ES-I3 (cell line): ENCODE results near the gene STRBP.
"Not testable (repeated sequence)": the region's sequence is repeated elsewhere in the genome, so short reads cannot be mapped to it uniquely, and the experiment has no call there.

Source experiments
- H3K36me3 ChIP-seq: 2 replicates; pipeline ENCODE4 v1.6.1; 2013; ENCODE audit warnings: mild to moderate bottlenecking, low read length, control low read depth, moderate library complexity; ENCODE audit not compliant: insufficient read depth
- H3K4me1 ChIP-seq: 2 replicates; pipeline ENCODE4 v1.6.1; 2013; ENCODE audit warnings: mild to moderate bottlenecking, control low read depth, low read length; ENCODE audit not compliant: insufficient read depth
- H3K9ac ChIP-seq: 2 replicates; pipeline ENCODE4 v1.6.1; 2013; ENCODE audit warnings: low read depth, mild to moderate bottlenecking, low read length, moderate library complexity
- H3K9me3 ChIP-seq: 2 replicates; pipeline ENCODE4 v1.6.1; 2013; ENCODE audit warnings: mild to moderate bottlenecking, low read length, moderate library complexity; ENCODE audit not compliant: control insufficient read depth, insufficient read depth

STRBP gene

DNA sequence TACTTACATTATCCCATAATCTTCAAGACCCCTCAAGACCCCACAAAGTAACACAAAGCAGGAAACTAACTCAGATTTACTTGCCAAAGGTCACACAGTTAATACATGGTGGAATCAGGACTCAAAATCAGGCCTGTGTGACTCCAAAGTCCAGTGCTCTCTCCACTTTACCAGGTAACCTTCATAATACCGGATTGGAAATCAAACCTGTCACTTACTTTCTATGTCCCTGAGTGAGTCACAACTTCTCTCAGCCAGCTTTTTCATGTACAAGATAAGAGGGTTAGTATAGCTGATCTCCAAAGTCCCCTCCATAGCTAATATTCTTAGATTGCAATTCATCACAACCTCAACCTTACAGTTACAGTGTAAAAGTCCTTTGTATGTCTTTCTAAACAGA, 17.1 kb downstream of the STRBP start:
- Histone ChIP-seq H3K9ac (no peak overlapping the region), H3K36me3 (no peaks in the 10 kb centered on the region), H3K9me3 (no peaks in the 10 kb centered on the region), H3K4me1 (peaks cover 7% of the 10 kb centered on the region; the same call in 1 of the 2 replicates)

DNA sequence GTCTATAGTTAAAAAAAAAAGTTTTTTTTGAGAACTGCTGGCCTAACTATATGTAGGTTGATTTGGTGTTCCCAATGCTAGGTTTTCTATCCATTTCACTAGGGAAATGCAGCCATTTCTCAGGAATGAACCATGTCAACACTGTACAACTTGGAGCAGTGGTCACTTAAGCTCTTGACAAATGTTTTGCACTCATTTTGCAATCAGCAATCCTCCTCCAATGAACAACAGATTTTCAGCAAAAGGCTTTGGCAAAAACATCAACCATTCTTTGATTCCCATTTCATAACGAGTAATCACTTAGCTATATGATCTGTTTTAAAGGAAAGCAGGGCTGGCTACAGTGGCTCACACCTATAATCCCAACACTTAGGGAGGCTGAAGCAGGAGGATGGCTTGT, 17.9 kb downstream of the STRBP start:
- no peaks in the 10 kb centered on the region for H3K9me3 ChIP-seq
- H3K36me3 ChIP-seq: no peaks in the 10 kb centered on the region
- H3K4me1 ChIP-seq: peaks cover 10% of the 10 kb centered on the region; the same call in 1 of the 2 replicates
- no peak overlapping the region for H3K9ac ChIP-seq

DNA sequence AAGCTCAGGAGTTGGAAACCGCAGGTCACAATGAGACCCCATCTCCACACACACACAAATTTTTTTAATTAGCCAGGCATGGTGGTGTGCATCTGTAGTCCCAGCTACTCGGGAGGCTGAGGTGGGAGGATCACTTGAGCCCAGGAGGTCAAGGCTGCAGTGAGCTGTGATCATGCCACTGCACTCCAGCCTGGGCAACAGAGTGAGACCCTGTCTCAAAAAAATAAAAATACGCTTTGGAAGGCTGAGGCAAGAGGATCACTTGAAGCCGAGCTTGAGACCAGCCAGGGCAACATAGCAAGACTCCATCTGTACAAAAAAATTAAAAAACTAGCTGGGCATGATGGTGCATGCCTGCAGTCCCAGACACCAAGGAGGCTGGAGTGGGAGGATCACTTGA, 19.2 kb downstream of the STRBP start:
- H3K4me1 ChIP-seq, H3K36me3 ChIP-seq, H3K9ac ChIP-seq, H3K9me3 ChIP-seq: not testable (repeated sequence)

DNA sequence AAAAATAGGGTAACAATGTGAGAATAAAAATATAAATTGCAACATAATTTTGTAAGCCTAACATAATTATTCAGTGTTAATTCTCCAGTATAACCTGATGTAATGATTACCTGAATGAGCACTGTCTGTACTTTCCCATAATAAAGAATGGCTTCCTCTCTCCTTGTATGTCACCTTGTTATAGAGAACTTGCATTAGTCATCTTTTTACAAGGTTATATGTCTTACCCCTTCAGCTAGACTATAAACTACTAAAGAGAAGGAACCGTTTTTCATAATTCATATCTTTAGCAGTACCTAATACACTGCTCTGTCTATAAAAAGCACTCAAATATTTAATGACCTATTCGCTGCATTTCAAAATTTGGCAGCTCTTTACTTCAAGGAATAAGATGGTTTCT, 19.8 kb downstream of the STRBP start:
- no peaks in the 10 kb centered on the region for H3K36me3 ChIP-seq
- no peak overlapping the region for H3K9ac ChIP-seq
- peaks cover 10% of the 10 kb centered on the region; the same call in 1 of the 2 replicates for H3K4me1 ChIP-seq
- no peaks in the 10 kb centered on the region for H3K9me3 ChIP-seq

DNA sequence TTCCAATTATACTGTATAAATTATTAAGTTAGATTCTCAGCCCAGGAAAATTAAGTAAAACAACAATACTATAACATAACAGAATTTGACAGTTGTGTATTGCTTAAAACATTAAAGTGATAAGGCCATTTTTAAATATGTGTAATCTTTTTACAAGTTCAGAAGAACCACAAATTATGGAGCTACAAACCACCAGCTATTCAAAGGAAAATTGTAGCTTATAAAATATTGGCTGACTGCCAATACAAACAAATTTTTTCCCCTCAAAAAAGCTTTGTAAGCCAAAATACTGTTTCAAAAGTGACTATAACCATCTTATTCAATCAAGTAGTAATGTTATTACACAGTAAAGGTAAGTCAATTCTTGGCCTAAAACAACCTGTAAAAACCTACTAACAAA, 21.9 kb downstream of the STRBP start:
- Histone ChIP-seq H3K9ac (no peak overlapping the region), H3K9me3 (no peaks in the 10 kb centered on the region), H3K36me3 (no peaks in the 10 kb centered on the region)

DNA sequence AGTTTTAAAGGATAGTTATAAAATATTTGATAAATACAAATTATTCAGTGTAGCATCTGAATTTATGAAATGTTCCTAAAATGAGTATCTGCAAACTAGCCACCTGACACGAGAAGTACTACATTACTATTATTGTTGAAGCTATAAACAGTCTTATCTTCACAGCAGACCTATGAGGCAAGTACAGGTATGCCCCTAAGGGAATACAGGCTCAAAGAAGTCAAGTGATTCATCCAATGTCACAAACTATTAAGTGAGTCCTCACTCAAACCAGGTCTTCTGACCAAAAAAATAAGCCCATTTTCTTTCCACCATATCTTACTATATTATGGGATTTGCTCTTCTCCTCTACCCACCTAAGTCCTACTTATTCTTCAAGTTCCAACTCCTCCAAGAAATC, 28.7 kb downstream of the STRBP start:
- no peaks in the 10 kb centered on the region for H3K9me3 ChIP-seq
- H3K4me1 ChIP-seq: peaks cover 13% of the 10 kb centered on the region
- no peak overlapping the region for H3K9ac ChIP-seq
- no peaks in the 10 kb centered on the region for H3K36me3 ChIP-seq

More for the DNA sequence above, 21.9 kb downstream of the STRBP start:
- H3K4me1 ChIP-seq: peaks cover 10% of the 10 kb centered on the region

DNA sequence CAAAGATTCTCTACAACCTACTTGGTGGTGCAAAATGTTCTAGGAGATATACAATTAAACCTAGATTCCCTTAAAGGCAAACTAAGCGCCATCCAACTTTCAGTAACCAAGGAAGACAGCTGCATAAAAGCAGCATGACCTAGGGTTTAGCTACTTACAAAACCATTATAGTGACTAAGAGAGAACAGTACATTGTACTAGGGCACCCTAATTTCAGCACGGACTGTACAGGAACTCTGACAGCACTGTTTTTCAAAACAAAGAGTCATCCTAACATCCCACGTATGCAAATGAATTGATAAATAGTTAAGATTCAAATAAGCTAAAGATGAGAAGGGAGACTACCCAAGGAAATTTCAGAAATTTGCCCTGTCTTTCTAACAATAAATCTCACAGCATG, 30.0 kb downstream of the STRBP start:
- H3K9ac ChIP-seq: no peak overlapping the region
- H3K9me3 ChIP-seq: no peaks in the 10 kb centered on the region
- no peaks in the 10 kb centered on the region for H3K36me3 ChIP-seq
- H3K4me1 ChIP-seq: peaks cover 13% of the 10 kb centered on the region

DNA sequence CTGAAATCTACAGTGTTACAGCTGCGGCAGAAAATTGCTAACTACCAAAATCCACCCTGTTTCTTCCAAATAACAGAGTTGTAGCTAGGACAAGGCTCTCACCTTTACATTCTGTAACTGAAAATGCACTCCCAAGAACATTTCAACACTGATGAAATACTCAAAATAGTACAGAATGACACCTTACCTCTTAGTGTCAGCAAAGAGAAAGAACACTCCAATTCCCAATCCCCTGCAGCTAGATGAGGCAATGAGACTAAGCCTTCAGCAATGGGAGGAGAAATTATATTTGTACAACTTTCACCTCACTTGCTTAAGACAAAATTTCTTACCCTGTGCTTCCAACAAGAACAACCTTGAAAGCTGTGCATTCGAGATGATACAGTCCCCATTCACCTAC, 31.2 kb downstream of the STRBP start:
- H3K4me1 ChIP-seq: peaks cover 19% of the 10 kb centered on the region
- H3K9me3 ChIP-seq: no peaks in the 10 kb centered on the region
- H3K36me3 ChIP-seq: no peaks in the 10 kb centered on the region
- H3K9ac ChIP-seq: no peak overlapping the region

DNA sequence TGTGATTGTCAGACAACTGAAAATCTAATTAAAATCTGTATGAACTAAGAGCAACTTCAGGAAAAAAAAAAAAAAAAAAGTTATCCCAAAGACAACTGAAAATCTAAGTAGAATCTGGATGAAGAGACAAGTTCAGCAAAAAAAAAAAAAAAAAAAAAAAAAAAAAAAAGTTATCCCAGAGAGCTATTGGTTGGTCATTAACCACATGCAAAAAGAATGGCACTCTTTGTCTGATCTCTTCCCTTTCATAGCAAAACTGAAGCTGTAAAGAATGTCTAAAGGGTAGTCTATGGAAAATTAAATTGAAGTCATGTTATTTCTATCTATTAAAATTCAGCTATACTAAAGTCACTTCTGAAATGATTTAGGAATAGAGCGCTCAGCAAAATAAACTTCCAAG, 32.9 kb downstream of the STRBP start:
- Histone ChIP-seq H3K9ac (no peak overlapping the region), H3K36me3 (no peaks in the 10 kb centered on the region), H3K4me1 (peaks cover 18% of the 10 kb centered on the region), H3K9me3 (no peaks in the 10 kb centered on the region)

DNA sequence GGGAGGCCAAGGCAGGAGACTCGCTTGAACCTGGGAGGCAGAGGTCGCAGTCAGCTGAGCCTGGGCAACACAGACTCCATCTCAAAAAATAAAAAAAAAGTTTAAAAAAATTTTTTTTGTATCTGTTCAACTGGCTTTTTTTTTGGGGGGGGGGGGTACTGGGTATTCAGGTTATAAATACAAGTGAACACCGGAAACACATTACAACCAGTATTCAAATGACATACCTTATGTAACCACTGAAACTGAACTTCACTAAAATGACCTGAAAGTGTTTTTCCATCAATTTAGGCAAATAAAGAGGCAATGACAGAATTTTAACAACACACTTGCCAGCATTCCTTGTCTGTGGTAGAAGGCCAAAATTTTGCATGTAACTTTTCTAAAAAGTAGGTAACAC, 33.5 kb downstream of the STRBP start:
- no peaks in the 10 kb centered on the region for H3K9me3 ChIP-seq
- H3K9ac ChIP-seq: no peak overlapping the region
- peaks cover 18% of the 10 kb centered on the region for H3K4me1 ChIP-seq
- H3K36me3 ChIP-seq: no peaks in the 10 kb centered on the region

DNA sequence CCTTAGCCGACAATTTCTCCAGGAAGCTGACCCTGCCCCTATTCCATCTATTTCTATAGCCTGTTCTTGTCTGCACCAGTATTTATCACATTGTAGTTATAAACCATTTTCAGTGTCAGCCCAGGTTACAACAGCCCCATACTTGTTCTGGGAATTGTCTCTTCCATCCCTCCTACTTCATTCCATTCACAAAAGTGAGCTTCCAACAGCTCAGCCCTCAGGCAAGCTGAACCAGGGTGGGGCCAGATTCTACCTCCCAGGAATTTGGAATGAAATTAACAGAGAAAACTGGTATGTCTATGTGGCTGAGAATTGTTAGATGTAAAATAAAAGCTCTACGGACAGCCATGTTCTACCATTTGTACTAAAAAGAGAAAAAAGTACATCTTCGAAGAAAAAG, 36.1 kb downstream of the STRBP start:
- H3K36me3 ChIP-seq: no peaks in the 10 kb centered on the region
- H3K4me1 ChIP-seq: peaks cover 10% of the 10 kb centered on the region
- H3K9ac ChIP-seq: no peak overlapping the region
- H3K9me3 ChIP-seq: no peaks in the 10 kb centered on the region

DNA sequence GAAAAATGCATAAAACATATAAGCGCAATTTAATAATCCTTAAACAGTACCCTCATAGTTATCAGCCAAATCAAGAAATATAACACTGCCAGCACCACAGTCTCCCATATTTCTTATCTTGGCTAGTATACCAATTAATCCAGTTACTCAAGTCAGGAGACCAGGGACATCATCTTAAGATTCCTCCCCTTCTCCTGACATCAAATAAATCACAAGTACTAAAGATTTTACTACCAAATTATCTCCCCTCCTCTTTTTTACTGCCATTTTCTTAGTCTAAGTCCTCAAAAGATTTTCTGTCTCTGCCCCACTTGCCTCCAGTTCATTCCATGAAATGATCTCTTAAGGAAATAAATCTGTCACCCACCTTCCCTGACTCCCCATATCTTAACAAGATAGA, 37.0 kb downstream of the STRBP start:
- peaks cover 10% of the 10 kb centered on the region for H3K4me1 ChIP-seq
- H3K36me3 ChIP-seq: no peaks in the 10 kb centered on the region
- H3K9me3 ChIP-seq: no peaks in the 10 kb centered on the region
- no peak overlapping the region for H3K9ac ChIP-seq

DNA sequence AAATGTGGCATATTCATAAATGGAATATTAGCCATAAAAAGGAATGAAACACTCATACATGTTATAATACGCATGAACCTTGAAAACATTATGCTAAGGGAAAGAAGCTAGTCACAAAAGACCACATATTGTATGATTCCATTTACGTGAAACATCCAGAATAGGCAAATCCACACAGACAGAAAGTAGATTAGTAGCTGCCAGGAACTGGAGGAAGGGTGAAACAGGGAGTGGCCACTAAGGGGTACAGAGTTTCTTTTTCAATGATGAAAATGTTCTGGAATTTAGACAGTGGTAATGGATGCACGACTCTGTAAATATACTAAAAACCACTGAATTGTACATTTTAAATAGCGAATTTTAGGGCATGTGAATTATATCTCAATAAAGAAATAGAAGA, 39.4 kb downstream of the STRBP start:
- no peaks in the 10 kb centered on the region for H3K9me3 ChIP-seq
- H3K36me3 ChIP-seq: no peaks in the 10 kb centered on the region
- no peak overlapping the region for H3K9ac ChIP-seq
- H3K4me1 ChIP-seq: peaks cover 15% of the 10 kb centered on the region

DNA sequence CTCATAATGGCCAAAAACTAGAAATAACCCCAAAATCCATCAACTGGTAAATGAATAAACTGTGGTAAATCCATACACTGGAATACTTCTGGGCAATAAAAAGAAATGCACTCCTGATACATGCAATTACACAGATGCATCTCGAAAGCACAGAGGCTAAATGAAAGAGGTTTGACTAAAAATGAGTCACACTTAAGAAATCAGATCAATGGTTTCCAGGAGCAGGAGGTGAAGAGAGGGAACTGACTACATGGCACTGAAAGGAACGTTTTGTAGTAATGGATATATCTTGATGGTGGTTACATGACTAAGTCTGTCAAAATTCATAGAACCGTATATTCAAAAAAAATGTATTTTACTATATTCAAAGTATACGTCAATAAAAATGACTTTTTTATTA, 42.4 kb downstream of the STRBP start:
- no peak overlapping the region for H3K9ac ChIP-seq

DNA sequence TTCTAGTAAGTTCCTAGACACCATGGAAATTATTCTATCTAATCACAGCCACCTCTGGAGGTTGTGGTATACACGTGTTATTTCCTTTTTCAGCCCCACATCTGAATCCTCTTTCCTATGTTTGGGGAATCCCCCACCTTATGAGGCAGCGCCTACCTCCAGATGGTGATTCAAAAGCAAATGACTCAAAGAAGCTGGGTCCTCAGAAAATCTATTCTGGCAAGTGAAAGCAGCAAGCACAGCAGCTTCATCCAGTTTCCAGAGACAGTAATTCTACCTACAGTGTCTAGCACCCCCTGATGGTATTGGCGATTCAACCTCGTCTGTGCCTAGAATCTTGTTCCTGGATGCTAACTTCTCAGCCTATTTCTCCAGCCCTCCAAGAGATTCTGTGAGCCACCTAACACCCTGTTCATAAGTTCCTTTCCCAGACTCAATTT, 43.0 kb downstream of the STRBP start:
- Histone ChIP-seq H3K9ac (no peak overlapping the region), H3K9me3 (no peaks in the 10 kb centered on the region), H3K4me1 (peaks cover 6% of the 10 kb centered on the region; the same call in 1 of the 2 replicates), H3K36me3 (no peaks in the 10 kb centered on the region)

More for the DNA sequence above, 42.4 kb downstream of the STRBP start:
- Histone ChIP-seq H3K9me3 (no peaks in the 10 kb centered on the region), H3K4me1 (peaks cover 6% of the 10 kb centered on the region; the same call in 1 of the 2 replicates), H3K36me3 (no peaks in the 10 kb centered on the region)

DNA sequence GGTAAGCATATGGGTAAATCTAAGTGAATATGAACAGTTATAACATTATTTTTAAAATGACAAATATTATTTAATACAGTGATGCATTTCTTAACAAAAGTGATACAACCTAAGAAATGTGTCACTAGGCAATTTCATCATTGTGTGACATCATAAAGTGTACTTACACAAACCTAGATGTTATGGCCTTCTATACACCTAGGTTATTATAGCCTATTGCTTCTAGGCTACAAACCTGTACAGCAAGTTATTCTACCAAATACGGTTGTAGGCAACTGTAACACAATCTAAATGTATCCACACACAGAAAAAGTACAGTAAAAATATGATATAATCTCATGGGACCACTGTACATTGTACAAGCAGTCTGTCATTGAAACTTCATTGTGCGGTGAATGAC, 48.3 kb downstream of the STRBP start:
- peaks cover 4% of the 10 kb centered on the region; the same call in 1 of the 2 replicates for H3K4me1 ChIP-seq
- no peaks in the 10 kb centered on the region for H3K36me3 ChIP-seq
- H3K9ac ChIP-seq: no peak overlapping the region
- no peaks in the 10 kb centered on the region for H3K9me3 ChIP-seq
